Prostate gland (tissue), 2 donors: ENCODE results near the gene BHLHA15.

Experiments used
- CTCF ChIP-seq, 4 experiments: fragments of 200-600 bp in 2 of 4; fragments of 450-650 bp in 2 of 4; sonication (generic) in 2 of 4; IDR thresholded peaks; 1 replicate in 3 of 4; 2 replicates in 1 of 4; pipeline ENCODE4 v1.5.1; 2016 to 2019; ENCODE audit warnings: antibody characterized with exemption in 4 of 4, mild to moderate bottlenecking in 2 of 4, moderate library complexity in 2 of 4
- POLR2A ChIP-seq: fragments of 450-650 bp; IDR thresholded peaks from one replicate; pipeline ENCODE4 v1.6.1; 2016; ENCODE audit warnings: antibody characterized with exemption, mild to moderate bottlenecking

- TF ChIP-seq POLR2A (no peak), CTCF (IDR thresholded peaks at IDR 0.05) (no peak)
Observed at GRCh38 chr7:98221611-98222532, 10.6 kb downstream of the BHLHA15 start.
